ENCODE measurements around the gene FRS3.

GRCh38 chr6:41790045-41790444 is 10.3 kb upstream of the FRS3 start:
- TF ChIP-seq CTCF (tag by site-specific recombination; IDR thresholded peaks at IDR 0.05) (no peak), ZNF138 (tag by site-specific recombination; IDR thresholded peaks at IDR 0.05; ENCODE audit: borderline replicate concordance) (no peak), PBX3 (CRISPR knock-in tag; IDR thresholded peaks at IDR 0.05) (no peak), ZBTB48 (tag by site-specific recombination; IDR thresholded peaks at IDR 0.05) (no peak), ZNF549 (tag by site-specific recombination; IDR thresholded peaks at IDR 0.05) (no peak), ZNF274 (IDR thresholded peaks at IDR 0.05; ENCODE audit: low read length) (no peak), ZNF274 (tag by site-specific recombination; IDR thresholded peaks at IDR 0.05; ENCODE audit: borderline replicate concordance) (no peak), YY1 (tag by site-specific recombination; IDR thresholded peaks at IDR 0.05) (no peak), ZNF202 (tag by site-specific recombination; IDR thresholded peaks at IDR 0.05; ENCODE audit: borderline replicate concordance) (no peak)
- TF ChIP-seq, protein P1, sequence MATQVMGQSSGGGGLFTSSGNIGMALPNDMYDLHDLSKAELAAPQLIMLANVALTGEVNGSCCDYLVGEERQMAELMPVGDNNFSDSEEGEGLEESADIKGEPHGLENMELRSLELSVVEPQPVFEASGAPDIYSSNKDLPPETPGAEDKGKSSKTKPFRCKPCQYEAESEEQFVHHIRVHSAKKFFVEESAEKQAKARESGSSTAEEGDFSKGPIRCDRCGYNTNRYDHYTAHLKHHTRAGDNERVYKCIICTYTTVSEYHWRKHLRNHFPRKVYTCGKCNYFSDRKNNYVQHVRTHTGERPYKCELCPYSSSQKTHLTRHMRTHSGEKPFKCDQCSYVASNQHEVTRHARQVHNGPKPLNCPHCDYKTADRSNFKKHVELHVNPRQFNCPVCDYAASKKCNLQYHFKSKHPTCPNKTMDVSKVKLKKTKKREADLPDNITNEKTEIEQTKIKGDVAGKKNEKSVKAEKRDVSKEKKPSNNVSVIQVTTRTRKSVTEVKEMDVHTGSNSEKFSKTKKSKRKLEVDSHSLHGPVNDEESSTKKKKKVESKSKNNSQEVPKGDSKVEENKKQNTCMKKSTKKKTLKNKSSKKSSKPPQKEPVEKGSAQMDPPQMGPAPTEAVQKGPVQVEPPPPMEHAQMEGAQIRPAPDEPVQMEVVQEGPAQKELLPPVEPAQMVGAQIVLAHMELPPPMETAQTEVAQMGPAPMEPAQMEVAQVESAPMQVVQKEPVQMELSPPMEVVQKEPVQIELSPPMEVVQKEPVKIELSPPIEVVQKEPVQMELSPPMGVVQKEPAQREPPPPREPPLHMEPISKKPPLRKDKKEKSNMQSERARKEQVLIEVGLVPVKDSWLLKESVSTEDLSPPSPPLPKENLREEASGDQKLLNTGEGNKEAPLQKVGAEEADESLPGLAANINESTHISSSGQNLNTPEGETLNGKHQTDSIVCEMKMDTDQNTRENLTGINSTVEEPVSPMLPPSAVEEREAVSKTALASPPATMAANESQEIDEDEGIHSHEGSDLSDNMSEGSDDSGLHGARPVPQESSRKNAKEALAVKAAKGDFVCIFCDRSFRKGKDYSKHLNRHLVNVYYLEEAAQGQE (tag by site-specific recombination; IDR thresholded peaks at IDR 0.05): no peak
- TF ChIP-seq, protein P2, sequence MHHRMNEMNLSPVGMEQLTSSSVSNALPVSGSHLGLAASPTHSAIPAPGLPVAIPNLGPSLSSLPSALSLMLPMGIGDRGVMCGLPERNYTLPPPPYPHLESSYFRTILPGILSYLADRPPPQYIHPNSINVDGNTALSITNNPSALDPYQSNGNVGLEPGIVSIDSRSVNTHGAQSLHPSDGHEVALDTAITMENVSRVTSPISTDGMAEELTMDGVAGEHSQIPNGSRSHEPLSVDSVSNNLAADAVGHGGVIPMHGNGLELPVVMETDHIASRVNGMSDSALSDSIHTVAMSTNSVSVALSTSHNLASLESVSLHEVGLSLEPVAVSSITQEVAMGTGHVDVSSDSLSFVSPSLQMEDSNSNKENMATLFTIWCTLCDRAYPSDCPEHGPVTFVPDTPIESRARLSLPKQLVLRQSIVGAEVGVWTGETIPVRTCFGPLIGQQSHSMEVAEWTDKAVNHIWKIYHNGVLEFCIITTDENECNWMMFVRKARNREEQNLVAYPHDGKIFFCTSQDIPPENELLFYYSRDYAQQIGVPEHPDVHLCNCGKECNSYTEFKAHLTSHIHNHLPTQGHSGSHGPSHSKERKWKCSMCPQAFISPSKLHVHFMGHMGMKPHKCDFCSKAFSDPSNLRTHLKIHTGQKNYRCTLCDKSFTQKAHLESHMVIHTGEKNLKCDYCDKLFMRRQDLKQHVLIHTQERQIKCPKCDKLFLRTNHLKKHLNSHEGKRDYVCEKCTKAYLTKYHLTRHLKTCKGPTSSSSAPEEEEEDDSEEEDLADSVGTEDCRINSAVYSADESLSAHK (tag by site-specific recombination; IDR thresholded peaks at IDR 0.05): no peak
- TF ChIP-seq, protein P3, sequence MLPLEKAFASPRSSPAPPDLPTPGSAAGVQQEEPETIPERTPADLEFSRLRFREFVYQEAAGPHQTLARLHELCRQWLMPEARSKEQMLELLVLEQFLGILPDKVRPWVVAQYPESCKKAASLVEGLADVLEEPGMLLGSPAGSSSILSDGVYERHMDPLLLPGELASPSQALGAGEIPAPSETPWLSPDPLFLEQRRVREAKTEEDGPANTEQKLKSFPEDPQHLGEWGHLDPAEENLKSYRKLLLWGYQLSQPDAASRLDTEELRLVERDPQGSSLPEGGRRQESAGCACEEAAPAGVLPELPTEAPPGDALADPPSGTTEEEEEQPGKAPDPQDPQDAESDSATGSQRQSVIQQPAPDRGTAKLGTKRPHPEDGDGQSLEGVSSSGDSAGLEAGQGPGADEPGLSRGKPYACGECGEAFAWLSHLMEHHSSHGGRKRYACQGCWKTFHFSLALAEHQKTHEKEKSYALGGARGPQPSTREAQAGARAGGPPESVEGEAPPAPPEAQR (tag by site-specific recombination; IDR thresholded peaks at IDR 0.05): no peak
